Measurements from ENCODE around the gene CDKN2AIP.
"Not testable (repeated sequence)": the region's sequence is repeated elsewhere in the genome, so short reads cannot be mapped to it uniquely, and the experiment has no call there.

The CDKN2AIP gene

DNA sequence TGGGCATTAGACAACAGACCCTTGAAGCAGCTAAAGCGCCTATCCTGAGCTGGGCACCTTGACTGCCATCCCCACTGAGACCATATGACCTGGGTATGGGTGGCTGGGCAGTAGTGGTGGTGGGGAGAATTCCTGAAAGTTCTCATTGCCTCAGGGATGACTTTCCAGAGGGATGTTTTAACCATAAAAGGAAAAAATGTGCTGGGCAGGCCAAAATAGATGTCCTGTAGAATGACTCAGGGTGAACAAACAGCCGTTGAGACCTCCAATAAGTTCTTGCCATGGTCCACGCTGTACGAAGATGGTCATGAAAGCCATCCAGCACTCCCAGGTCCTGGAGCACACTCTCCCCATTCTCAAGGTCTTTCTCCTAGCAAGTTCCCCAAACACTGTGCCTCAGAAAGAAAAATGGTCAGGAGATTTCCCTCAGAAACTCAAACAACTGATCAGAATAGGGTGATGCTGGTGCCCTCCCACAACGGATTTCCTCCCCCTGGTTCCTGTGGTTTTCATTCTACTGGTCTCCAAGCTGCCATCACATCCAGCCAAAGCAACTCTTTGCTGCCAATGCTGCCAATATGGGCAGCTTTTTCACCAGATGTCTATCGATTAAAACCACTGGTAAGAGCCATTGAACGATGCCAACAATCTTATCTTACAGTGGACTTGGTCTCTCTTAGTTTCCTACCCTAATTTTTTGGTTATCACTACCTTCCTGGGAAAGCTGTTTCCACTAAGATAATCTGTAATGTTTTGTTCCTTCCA, 11.2 kb downstream of the CDKN2AIP start:
- peak; percentile 48 for DNase-seq

- DNase-seq, result no peak
Measured at GRCh38 chr4:183458005-183458404, 13.6 kb downstream of the CDKN2AIP start.

GRCh38 chr4:183463903-183464619, 19.6 kb downstream of the CDKN2AIP start:
- DNase-seq, result peak; percentile 19

- not testable (repeated sequence) for DNase-seq
Measured at GRCh38 chr4:183465879-183466278, 21.4 kb downstream of the CDKN2AIP start.

DNA sequence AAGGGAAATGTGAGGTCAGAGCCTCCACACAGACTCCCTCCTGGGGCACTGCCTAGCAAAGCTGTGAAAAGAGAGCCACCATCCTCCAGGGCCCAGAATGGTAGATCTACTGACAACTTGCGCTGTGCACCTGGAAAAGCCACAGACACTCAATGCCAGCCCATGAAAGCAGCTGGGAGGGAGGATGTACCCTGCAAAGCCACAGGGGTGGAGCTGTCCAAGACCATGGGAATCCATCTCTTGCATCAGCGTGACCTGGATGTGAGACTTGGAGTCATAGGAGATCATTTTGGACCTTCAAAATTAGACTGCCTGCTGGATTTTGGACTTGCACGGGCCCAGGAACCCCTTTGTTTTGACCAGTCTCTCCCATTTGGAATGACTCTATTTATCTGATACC, 22.8 kb downstream of the CDKN2AIP start:
- no peak for DNase-seq

GRCh38 chr4:183468210-183469095, 24.0 kb downstream of the CDKN2AIP start:
- peak; percentile 27 for DNase-seq

DNA sequence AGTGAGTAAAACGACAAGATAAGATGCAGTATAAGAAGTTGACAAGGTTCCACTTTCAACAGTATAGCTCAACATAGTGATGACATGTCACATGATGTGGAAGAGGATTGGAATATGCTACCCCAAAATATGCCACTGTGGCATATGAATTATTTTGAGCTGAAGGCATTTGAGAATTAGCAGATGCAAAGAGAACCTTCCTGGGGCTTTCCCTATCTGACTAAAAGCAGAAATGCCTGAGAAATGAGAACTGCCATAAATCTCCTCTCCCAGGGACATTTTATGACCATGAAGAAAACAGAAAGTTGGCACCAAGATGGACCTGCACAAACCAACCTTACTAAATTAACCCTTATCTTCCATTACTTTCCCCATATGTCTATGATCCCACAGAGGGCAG, 24.8 kb downstream of the CDKN2AIP start:
- no peak for DNase-seq

DNA sequence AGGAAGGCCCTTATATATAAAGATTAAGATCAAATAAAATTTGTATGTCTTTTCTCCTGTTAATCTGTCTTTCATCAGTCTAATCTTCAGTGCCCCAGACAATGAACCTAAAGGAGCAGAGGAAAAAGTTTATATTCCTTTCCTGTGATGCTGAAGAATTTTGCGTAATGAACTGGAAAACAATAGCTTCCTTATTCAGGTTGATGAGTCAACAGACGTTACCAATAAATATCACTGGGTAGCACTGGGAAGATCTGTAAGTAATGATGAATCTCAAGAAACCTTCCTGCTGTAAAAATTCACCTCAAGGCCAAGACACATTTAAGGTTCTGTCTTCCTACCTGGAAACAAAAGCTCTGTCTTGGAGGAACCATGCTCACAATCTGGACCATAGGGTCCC, 25.5 kb downstream of the CDKN2AIP start:
- DNase-seq, result no peak

DNA sequence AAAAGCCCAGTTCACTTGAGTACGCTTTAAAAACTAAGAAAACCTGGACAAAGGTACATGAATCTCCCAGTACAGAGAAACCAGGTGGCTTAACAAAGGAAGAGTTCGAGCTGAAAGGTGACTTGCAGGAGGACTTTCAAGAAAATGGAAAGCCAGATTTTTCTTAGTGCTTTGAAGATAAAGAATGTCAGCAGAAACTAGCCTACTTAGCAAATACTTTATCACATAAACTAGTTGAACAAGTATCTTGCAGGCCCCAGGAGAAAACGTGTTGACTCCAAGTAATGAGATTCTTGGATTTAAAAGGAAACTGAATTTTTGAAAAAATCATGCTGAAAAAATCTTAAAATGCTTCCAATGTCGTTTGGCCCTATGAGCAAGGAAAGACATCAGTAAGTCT, 26.4 kb downstream of the CDKN2AIP start:
- peak; percentile 10 for DNase-seq

GRCh38 chr4:183471946-183472708, 27.7 kb downstream of the CDKN2AIP start:
- peak; percentile 84 for DNase-seq

- no peak for DNase-seq
Measured at GRCh38 chr4:183478123-183478522, 33.7 kb downstream of the CDKN2AIP start.

DNA sequence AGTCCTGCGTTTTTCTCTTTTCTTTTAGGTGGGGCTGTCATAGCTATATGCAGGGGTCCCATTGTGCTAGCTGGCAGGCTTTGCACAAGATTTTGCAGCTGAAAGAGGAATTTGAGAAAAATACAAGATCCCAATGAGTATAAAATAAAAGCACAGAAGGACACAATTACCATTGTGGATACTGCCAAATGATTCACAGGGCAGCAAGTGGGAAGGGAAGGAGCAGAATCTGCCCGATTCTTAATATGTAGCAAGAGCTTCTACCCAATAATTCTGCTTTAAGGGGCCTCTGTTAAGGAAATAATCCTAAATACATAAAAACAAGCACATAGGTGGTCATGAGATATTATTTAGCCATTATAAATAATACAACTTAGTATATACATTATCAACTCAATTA, 34.5 kb downstream of the CDKN2AIP start:
- no peak for DNase-seq

GRCh38 chr4:183482515-183483095, 38.2 kb downstream of the CDKN2AIP start:
- not testable (repeated sequence) for DNase-seq

GRCh38 chr4:183483997-183484396, 39.6 kb downstream of the CDKN2AIP start:
- no peak for DNase-seq

DNA sequence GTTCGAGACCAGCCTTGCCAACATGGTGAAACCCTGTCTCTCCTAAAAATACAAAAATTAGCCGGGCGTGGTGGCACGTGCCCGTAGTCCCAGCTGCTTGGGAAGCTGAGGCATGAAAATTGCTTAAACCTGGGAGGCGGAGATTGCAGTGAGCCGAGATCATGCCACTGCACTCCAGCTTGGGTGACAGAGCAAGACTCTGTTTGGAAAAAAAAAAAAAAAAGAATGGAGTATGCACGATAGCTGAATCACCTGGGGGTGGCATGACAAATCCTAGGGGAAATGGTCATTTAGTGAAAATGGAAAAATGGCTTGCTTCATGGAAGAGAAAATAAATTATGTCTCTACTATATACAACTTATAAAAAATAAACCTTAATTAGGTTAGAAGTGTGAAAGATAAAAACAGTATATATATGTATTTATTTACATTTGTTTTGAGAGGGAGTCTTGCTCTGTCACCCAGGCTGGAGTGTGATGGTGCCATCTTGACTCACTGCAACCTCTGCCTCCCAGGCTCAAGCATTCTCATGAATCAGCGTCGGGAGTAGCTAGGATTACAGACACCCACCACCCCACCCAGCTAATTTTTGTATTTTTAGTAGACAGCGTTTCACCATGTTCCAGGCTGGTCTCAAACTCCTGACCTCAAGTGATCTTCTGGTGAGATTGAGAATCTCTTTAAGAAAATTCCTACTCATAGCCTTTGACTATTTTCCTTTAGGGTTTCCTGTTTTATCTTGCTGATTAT, 41.1 kb downstream of the CDKN2AIP start:
- no peak for DNase-seq

- DNase-seq, result peak; percentile 89
Measured at GRCh38 chr4:183492791-183493222, 48.4 kb downstream of the CDKN2AIP start.

DNA sequence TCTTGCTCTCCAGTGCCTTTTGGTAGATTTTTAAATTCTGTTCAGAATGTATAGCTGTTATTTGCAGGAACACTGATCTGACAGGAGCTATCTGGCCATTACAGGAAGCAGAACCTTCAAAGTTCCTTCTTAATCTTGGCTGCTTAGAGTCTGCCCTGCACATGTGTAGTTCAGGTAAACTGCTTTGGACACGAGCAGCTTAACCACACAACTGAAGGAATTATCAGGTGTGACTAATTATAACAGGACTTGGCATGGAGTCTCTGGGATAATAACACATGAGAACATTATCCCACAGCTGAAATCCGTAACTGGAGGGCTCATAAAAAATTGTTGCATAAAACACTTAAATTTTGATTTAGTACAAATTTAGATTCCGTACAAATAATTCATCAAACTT, 48.8 kb downstream of the CDKN2AIP start:
- no peak for DNase-seq

- DNase-seq, result no peak
Measured at GRCh38 chr4:183495184-183495583, 50.7 kb downstream of the CDKN2AIP start.
